Glutamatergic neuron (in vitro differentiated cells): ENCODE measurements around the gene UBTD1. TPM values are rescaled to one million over a fixed set of nuclear protein-coding genes. Genes with fewer than 3 reads are reported as not detected.

Source experiments
- DNase-seq: peaks from one replicate; pipeline ENCODE4 v3.0.0; 2022
- H3K27ac Mint-ChIP-seq: one replicate; pipeline ENCODE4 v1.8.0; 2020; ENCODE audit warnings: mild to moderate bottlenecking, mixed read lengths, inconsistent platforms; ENCODE audit not compliant: unreplicated experiment
- H3K27me3 Mint-ChIP-seq: one replicate; pipeline ENCODE4 v1.8.0; 2020; ENCODE audit warnings: mild to moderate bottlenecking, moderate library complexity, mixed read lengths, inconsistent platforms; ENCODE audit not compliant: unreplicated experiment
- H3K36me3 Mint-ChIP-seq: one replicate; pipeline ENCODE4 v1.8.0; 2020; ENCODE audit warnings: mild to moderate bottlenecking, mixed read lengths, inconsistent platforms; ENCODE audit not compliant: unreplicated experiment
- H3K4me1 Mint-ChIP-seq: one replicate; pipeline ENCODE4 v1.8.0; 2020; ENCODE audit warnings: mild to moderate bottlenecking, low read depth, mixed read lengths, inconsistent platforms; ENCODE audit not compliant: unreplicated experiment
- H3K4me3 Mint-ChIP-seq: one replicate; pipeline ENCODE4 v1.8.0; 2020; ENCODE audit warnings: mild to moderate bottlenecking, mixed read lengths, inconsistent platforms; ENCODE audit not compliant: unreplicated experiment
- H3K9me3 Mint-ChIP-seq: one replicate; pipeline ENCODE4 v1.8.0; 2020; ENCODE audit warnings: mild to moderate bottlenecking, moderate library complexity, mixed read lengths, inconsistent platforms; ENCODE audit not compliant: unreplicated experiment
- total RNA-seq: library from RNA; stranded (reverse); fragmentation: NEBNext Ultra II Directional; extraction: Animal tissue kit (Norgen Biotek cat#: 25700); gene quantifications from one replicate; pipeline ENCODE4 v1.2.1, GENCODE V29; 2021; ENCODE audit not compliant: unreplicated experiment
- TF ChIP-seq, protein P1 (sequence below): fragments of 200-600 bp; sonication (generic); IDR thresholded peaks from one replicate; pipeline ENCODE4 v1.5.0; 2021; ENCODE audit not compliant: partially characterized antibody, unreplicated experiment

The UBTD1 gene
- total RNA-seq, 1 donor from 2014 or later: 8.0 TPM

DNA sequence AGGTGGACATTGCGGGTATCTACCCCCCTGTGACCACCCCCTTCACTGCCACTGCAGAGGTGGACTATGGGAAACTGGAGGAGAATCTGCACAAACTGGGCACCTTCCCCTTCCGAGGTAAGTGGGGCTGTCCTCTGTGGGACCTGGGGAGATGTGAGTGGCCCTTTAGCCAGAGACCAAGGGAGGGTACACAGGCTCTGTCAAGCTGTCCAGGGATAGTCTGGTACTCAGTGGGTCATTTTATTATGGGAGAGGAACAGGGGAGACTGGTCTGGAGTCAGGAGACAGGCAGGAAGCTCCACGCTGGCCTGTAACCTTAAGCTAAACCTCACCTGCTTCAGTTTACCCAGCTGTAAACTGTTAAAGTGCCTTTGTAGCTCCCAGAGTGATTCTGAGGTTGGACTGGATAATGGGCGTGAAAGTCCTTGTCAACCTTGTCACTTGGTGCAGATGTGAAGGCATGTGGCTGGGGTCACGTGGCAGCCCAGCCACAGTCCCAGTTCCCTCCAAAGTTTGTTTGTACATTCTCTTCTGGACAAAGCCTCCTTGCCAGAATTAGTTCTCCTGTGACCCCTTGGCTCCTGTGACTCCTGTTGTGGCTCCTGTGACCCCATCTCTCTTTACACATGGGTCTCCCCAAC is 86.2 kb downstream of the UBTD1 start:
- Mint-ChIP-seq H3K36me3 (no peaks in the 10 kb centered on the region), H3K27ac (no peak overlapping the region), H3K4me3 (no peak overlapping the region), H3K27me3 (peaks cover 3% of the 10 kb centered on the region), H3K9me3 (no peaks in the 10 kb centered on the region), H3K4me1 (no peaks in the 10 kb centered on the region)
- DNase-seq: no peak
- TF ChIP-seq, protein P1, sequence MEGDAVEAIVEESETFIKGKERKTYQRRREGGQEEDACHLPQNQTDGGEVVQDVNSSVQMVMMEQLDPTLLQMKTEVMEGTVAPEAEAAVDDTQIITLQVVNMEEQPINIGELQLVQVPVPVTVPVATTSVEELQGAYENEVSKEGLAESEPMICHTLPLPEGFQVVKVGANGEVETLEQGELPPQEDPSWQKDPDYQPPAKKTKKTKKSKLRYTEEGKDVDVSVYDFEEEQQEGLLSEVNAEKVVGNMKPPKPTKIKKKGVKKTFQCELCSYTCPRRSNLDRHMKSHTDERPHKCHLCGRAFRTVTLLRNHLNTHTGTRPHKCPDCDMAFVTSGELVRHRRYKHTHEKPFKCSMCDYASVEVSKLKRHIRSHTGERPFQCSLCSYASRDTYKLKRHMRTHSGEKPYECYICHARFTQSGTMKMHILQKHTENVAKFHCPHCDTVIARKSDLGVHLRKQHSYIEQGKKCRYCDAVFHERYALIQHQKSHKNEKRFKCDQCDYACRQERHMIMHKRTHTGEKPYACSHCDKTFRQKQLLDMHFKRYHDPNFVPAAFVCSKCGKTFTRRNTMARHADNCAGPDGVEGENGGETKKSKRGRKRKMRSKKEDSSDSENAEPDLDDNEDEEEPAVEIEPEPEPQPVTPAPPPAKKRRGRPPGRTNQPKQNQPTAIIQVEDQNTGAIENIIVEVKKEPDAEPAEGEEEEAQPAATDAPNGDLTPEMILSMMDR: no peak

DNA sequence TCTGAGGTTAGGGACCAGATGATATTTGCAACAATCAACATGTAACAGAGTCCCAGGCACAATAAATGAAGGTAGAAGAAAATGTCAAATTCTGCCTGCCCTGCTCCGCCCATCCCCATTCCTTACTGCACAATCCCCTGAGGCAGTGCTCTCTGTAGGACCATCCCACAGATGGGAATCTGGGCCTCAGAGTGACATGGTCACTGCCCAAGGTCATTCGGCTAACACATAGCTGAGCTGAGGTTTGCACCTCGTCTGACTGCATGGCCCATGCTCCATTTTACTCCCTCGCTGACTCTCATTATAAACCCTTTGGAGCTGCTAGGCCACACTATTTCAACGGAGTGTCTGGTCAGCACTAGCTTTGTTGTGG is 86.7 kb downstream of the UBTD1 start:
- no peak for DNase-seq
- TF ChIP-seq, protein P1: no peak
- Mint-ChIP-seq H3K27me3 (peaks cover 1% of the 10 kb centered on the region), H3K4me1 (no peaks in the 10 kb centered on the region), H3K4me3 (no peak overlapping the region), H3K9me3 (no peaks in the 10 kb centered on the region), H3K36me3 (no peaks in the 10 kb centered on the region), H3K27ac (no peak overlapping the region)

DNA sequence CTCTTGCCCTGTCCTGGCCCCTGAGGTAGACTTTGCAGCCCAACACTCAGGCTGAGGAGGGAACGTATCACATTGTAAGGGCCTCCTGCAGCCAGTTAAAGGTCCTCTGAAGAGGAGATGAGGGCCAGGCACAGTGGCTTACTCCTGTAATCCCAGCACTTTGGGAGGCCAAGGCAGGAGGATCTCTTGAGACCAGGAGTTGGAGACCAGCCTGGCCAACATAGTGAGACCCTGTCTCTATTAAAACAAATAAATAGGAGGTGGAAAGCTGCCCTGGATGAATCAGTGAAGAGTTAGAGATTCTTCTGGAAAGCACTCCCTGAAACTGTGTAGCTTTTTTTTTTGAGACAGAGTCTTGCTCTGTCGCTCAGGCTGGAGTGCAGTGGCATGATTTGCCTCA is 88.5 kb downstream of the UBTD1 start:
- no peaks in the 10 kb centered on the region for H3K9me3 Mint-ChIP-seq
- no peaks in the 10 kb centered on the region for H3K36me3 Mint-ChIP-seq
- no peaks in the 10 kb centered on the region for H3K27me3 Mint-ChIP-seq
- no peak overlapping the region for H3K27ac Mint-ChIP-seq
- H3K4me3 Mint-ChIP-seq: no peak overlapping the region
- TF ChIP-seq, protein P1: no peak
- H3K4me1 Mint-ChIP-seq: no peaks in the 10 kb centered on the region
- no peak for DNase-seq

DNA sequence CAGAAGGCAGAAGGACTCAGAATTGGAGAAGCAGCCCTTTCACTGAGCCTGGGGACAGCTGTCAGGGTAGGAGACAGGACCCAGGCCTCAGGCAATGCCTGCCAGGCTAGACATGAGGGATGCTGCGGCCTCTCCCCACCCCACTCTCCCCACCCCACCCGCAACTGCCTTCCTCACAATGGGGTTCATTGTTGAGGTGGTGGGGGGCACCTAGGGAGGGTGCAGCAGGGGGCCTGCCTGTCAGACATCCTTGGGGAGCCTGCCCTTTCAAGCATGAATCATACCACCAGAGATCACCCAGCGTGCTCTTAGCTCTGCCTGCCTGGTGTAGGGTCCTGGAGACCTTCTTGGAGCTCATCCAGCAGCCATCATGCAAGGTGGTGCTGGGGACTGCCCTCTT is 90.8 kb downstream of the UBTD1 start, which contains the start of gene C10orf62:
Gene C10orf62, plus strand, starts transcription at position 243 of the 400 bp plus-strand sequence. CDS start 177 bp downstream, outside the sequence.
- Mint-ChIP-seq H3K4me1 (no peaks in the 10 kb centered on the region), H3K36me3 (no peaks in the 10 kb centered on the region), H3K9me3 (no peaks in the 10 kb centered on the region), H3K27me3 (no peaks in the 10 kb centered on the region), H3K27ac (no peak within 1 kb of the TSS), H3K4me3 (no peak within 1 kb of the TSS)
- TF ChIP-seq, protein P1: no peak
- DNase-seq: no peak

DNA sequence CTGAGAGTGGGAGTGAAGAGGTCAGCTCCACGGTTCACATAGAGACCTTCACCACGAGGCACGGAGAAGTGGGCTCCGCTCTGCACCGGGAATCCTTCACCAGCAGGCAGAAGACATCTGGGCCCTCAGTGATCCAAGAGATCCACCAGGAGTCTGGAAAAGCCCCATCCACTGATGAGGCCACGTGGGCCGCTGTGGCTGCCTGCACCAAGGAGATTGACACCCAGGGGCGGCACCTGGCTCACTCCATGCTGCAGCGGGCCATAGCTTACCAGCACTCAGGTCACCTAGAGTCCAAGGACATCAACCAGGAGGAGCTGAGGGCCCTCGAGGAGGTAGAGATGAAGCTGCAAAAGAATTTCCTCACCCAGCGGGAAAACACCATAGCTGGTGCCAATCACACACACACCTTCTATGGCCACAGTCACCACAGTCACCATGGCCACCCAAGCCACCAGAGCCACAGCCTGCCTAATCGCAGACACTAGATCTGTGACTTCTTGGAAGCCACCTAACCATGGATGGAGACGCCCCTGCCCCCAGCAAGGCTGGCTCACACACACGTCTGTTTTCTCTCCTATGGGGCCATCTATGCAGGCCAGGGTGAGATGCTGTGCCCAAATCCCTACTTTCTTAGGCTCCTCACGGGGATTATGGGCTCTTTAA is 91.5 kb downstream of the UBTD1 start:
- no peaks in the 10 kb centered on the region for H3K27me3 Mint-ChIP-seq
- H3K36me3 Mint-ChIP-seq: no peaks in the 10 kb centered on the region
- no peak for DNase-seq
- no peaks in the 10 kb centered on the region for H3K9me3 Mint-ChIP-seq
- H3K27ac Mint-ChIP-seq: no peak overlapping the region
- no peaks in the 10 kb centered on the region for H3K4me1 Mint-ChIP-seq
- TF ChIP-seq, protein P1: no peak
- H3K4me3 Mint-ChIP-seq: no peak overlapping the region
